Skin of body (tissue), 2 donors: ENCODE data around the gene BCL2. TPM values are rescaled to one million over a fixed set of nuclear protein-coding genes. Genes with fewer than 3 reads are reported as not detected.
A peak's percentile ranks its signal among the peaks of the same experiment; 100 is the strongest.

Source experiments
- DNase-seq: peaks from one replicate; lab custom pipeline; 2025; lab: John Stamatoyannopoulos, UW
- total RNA-seq: library from RNA; depleted of rRNA; stranded (reverse); fragments of >200 nt; gene quantifications from one replicate; pipeline ENCODE4 v1.2.3, GENCODE V29; 2014

Gene BCL2
- total RNA-seq, 1 donor from 2014 or later, result 32.2 TPM

- DNase-seq, result no peak
These were observed 59.2 kb downstream of the BCL2 start for GRCh38 chr18:63260380-63260754.

- peak; percentile 70 for DNase-seq
These were observed 59.8 kb downstream of the BCL2 start for GRCh38 chr18:63259567-63260379.

GRCh38 chr18:63258749-63259566 is 60.6 kb downstream of the BCL2 start:
- DNase-seq, result peak; percentile 66

GRCh38 chr18:63257453-63257852 is 62.1 kb downstream of the BCL2 start:
- no peak for DNase-seq

- no peak for DNase-seq
These were observed 64.1 kb downstream of the BCL2 start for GRCh38 chr18:63255435-63255834.

GRCh38 chr18:63254716-63255399 is 64.7 kb downstream of the BCL2 start:
- DNase-seq, result no peak

- DNase-seq, result peak; percentile 68
These were observed 65.9 kb downstream of the BCL2 start for GRCh38 chr18:63253428-63254372.

GRCh38 chr18:63253014-63253413 is 66.6 kb downstream of the BCL2 start:
- DNase-seq, result peak; percentile 53

GRCh38 chr18:63249771-63250170 is 69.8 kb downstream of the BCL2 start:
- peak; percentile 53 for DNase-seq

- no peak for DNase-seq
These were observed 71.6 kb downstream of the BCL2 start for GRCh38 chr18:63247926-63248325.

- no peak for DNase-seq
These were observed 72.1 kb downstream of the BCL2 start for GRCh38 chr18:63247506-63247905.

- no peak for DNase-seq
These were observed 74.0 kb downstream of the BCL2 start for GRCh38 chr18:63245600-63245999.

- peak; percentile 96 for DNase-seq
These were observed 75.0 kb downstream of the BCL2 start for GRCh38 chr18:63244607-63245006.

GRCh38 chr18:63241760-63242159 is 77.8 kb downstream of the BCL2 start:
- DNase-seq, result no peak

GRCh38 chr18:63241317-63241712 is 78.3 kb downstream of the BCL2 start:
- DNase-seq, result no peak

- DNase-seq, result no peak
These were observed 78.8 kb downstream of the BCL2 start for GRCh38 chr18:63240531-63241316.

GRCh38 chr18:63238693-63239075 is 80.9 kb downstream of the BCL2 start:
- DNase-seq, result no peak

- DNase-seq, result peak; percentile 92
These were observed 81.5 kb downstream of the BCL2 start for GRCh38 chr18:63237881-63238692.
